K562 (cell line): ENCODE data around the gene POC5. TPM values are rescaled to one million over a fixed set of nuclear protein-coding genes. Genes with fewer than 3 reads are reported as not detected.

ENCODE experiments used
- ATAC-seq: fragments of 200-7000 bp; cut with Tn5 transposase; 3 replicates; pipeline ENCODE4 v1.9.1; 2020; ENCODE audit warnings: moderate library complexity
- BruUV-seq: library from RNA; stranded (reverse); fragments of 400-500 nt; replicated peaks from 2 replicates; lab custom pipeline; 2021; lab: Mats Ljungman, UMichigan
- CTCF ChIA-PET: fragments of 300-600 bp; formaldehyde crosslinking; extraction: SDS; loops from one replicate; lab custom pipeline; 2021; ENCODE audit warnings: low intra/inter-chr PET ratio; lab: Yijun Ruan, JAX
- POLR2A ChIA-PET: fragments of 300-600, 350-650 bp; sonication (Branson Sonifier 250); formaldehyde crosslinking; extraction: SDS; loops from one replicate; lab custom pipeline; 2021; ENCODE audit warnings: antibody characterized with exemption, inconsistent platforms; lab: Yijun Ruan, JAX
- DNase-seq, 4 experiments: peaks; one replicate each; pipeline versions ENCODE4 v3.0.0 to v3.0.0-alpha.2; 2011 to 2018; ENCODE audit warnings: low spot score in 3 of 4, mixed read lengths in 3 of 4; ENCODE audit errors: extremely low read depth in 1 of 4
- FAIRE-seq: peaks from 2 replicates; lab custom pipeline; 2011; peaks lifted over from hg19 to GRCh38; lab: Jason Lieb, UNC
- H2AFZ ChIP-seq: 2 replicates; pipeline ENCODE4 v1.6.0; 2011; ENCODE audit warnings: low read depth, low read length, control low read depth, inconsistent platforms
- H3K27ac ChIP-seq: fragments of 200-600 bp; 3 replicates; pipeline ENCODE4 v1.8.0; 2011; ENCODE audit warnings: low read depth, mild to moderate bottlenecking, control low read depth, inconsistent platforms, low read length, moderate library complexity, mixed read lengths; ENCODE audit errors: extremely low read depth
- H3K27me3 ChIP-seq, 2 experiments: fragments of 300-600 bp in 1 of 2; 2 replicates in 1 of 2; 3 replicates in 1 of 2; pipeline versions ENCODE4 v1.6.0 to v1.8.0; 2011; ENCODE audit warnings: inconsistent platforms in 2 of 2, low read length in 2 of 2, mild to moderate bottlenecking in 1 of 2, mixed read lengths in 1 of 2, moderate library complexity in 1 of 2; ENCODE audit not compliant: control insufficient read depth in 2 of 2, insufficient read depth in 2 of 2
- H3K36me3 ChIP-seq: fragments of 300-600 bp; 3 replicates; pipeline ENCODE4 v1.8.0; 2011; ENCODE audit warnings: mild to moderate bottlenecking, low read length, inconsistent platforms; ENCODE audit not compliant: control insufficient read depth, insufficient read depth
- H3K4me1 ChIP-seq, 2 experiments: fragments of 200-600 bp in 1 of 2; replicated peaks in 1 of 2; 2 replicates in 1 of 2; 3 replicates in 1 of 2; pipeline versions ENCODE4 v1.5.1 to v1.8.0; 2011; ENCODE audit warnings: inconsistent platforms in 2 of 2, low read length in 2 of 2, mild to moderate bottlenecking in 1 of 2, mixed read lengths in 1 of 2, moderate library complexity in 1 of 2; ENCODE audit not compliant: control insufficient read depth in 2 of 2, insufficient read depth in 2 of 2
- H3K4me2 ChIP-seq: 2 replicates; pipeline ENCODE4 v1.6.1; 2011; ENCODE audit warnings: low read length, control low read depth, inconsistent platforms, mixed read lengths; ENCODE audit not compliant: insufficient read depth
- H3K4me3 ChIP-seq: fragments of 200-600 bp; sonication (generic), shearing (Covaris generic); 2 replicates; pipeline ENCODE4 v1.5.1; 2016; ENCODE audit warnings: control low read depth, inconsistent platforms
- H3K79me2 ChIP-seq: fragments of 200-600 bp; 3 replicates; pipeline ENCODE4 v1.8.0; 2011; ENCODE audit warnings: low read length, inconsistent platforms; ENCODE audit not compliant: control insufficient read depth, insufficient read depth
- H3K9ac ChIP-seq, 2 experiments: 2 replicates each; pipeline versions ENCODE4 v1.6.0 to v1.6.1; 2011; ENCODE audit warnings: low read depth in 2 of 2, low read length in 2 of 2, control low read depth in 1 of 2, inconsistent platforms in 1 of 2, mild to moderate bottlenecking in 1 of 2, mixed read lengths in 1 of 2; ENCODE audit not compliant: insufficient read depth in 1 of 2
- H3K9me1 ChIP-seq: one replicate; pipeline ENCODE4 v1.6.0; 2011; ENCODE audit warnings: inconsistent platforms, mild to moderate bottlenecking, low read length, moderate library complexity; ENCODE audit not compliant: control insufficient read depth, insufficient read depth
- H3K9me3 ChIP-seq: replicated peaks from 2 replicates; pipeline ENCODE4 v1.5.1; 2011; ENCODE audit warnings: low read depth, low read length, inconsistent platforms; ENCODE audit not compliant: control insufficient read depth, insufficient read depth
- H4K20me1 ChIP-seq: replicated peaks from 2 replicates; pipeline ENCODE4 v1.6.1; 2011; ENCODE audit warnings: low read length, inconsistent platforms, mixed read lengths; ENCODE audit not compliant: control insufficient read depth, insufficient read depth
- ADNP ChIP-seq: fragments of 200-800 bp; sonication (Bioruptor generic); IDR thresholded peaks from 2 replicates; pipeline ENCODE4 v1.6.1; 2016; ENCODE audit warnings: missing genetic modification characterization, missing compliant biosample characterization
- CBFA2T2 ChIP-seq: fragments of 450-650 bp; conservative IDR thresholded peaks from 2 replicates; pipeline ENCODE4 v1.6.1; 2017; ENCODE audit warnings: mild to moderate bottlenecking
- COPS2 ChIP-seq: fragments of 450-650 bp; conservative IDR thresholded peaks from 2 replicates; pipeline ENCODE4 v1.6.1; 2016; ENCODE audit warnings: mild to moderate bottlenecking, moderate library complexity
- HLTF ChIP-seq: fragments of 450-650 bp; IDR thresholded peaks from 2 replicates; pipeline ENCODE4 v1.6.1; 2016
- IRF2 ChIP-seq: sonication (generic); formaldehyde crosslinking; IDR thresholded peaks from 2 replicates; pipeline ENCODE4 v1.8.1; 2022; ENCODE audit warnings: mild to moderate bottlenecking, missing genetic modification reagents
- NCOA4 ChIP-seq: fragments of 450-650 bp; IDR thresholded peaks from 2 replicates; pipeline ENCODE4 v1.6.1; 2018; ENCODE audit warnings: mild to moderate bottlenecking; ENCODE audit not compliant: partially characterized antibody
- NUFIP1 ChIP-seq: fragments of 450-650 bp; IDR thresholded peaks from 2 replicates; pipeline ENCODE4 v1.6.1; 2018; ENCODE audit not compliant: partially characterized antibody
- RAD51 ChIP-seq: fragments of 450-650 bp; IDR thresholded peaks from 2 replicates; pipeline ENCODE4 v1.7.1; 2016; ENCODE audit warnings: low read depth, mild to moderate bottlenecking, borderline replicate concordance
- ZNF778 ChIP-seq: fragments of 450-650 bp; formaldehyde crosslinking; IDR thresholded peaks from 2 replicates; pipeline ENCODE4 v1.4.0; 2020; ENCODE audit warnings: mild to moderate bottlenecking, moderate library complexity
- in situ Hi-C: fragments of 300-500 bp; cut with MboI; formaldehyde crosslinking; loops from 4 replicates; pipeline ENCODE4 v1.15.0; 2018; ENCODE audit warnings: inconsistent platforms, mixed read lengths
- intact Hi-C: fragments of 100-400 bp; cut with micrococcal nuclease; formaldehyde crosslinking; loops from 2 replicates; pipeline ENCODE4 v1.14.2; 2022
- polyA plus RNA-seq, 8 experiments: library from polyadenylated mRNA; depleted of rRNA in 4 of 8; stranded (reverse) in 5 of 8; unstranded in 3 of 8; fragments of >200 nt; fragmentation: Nextera tagmentation in 2 of 8; fragmentation: Illumina TruSeq in 1 of 8; extraction: Ambion mirVana in 2 of 8; extraction: Trizol in 1 of 8; gene quantifications; 2 replicates each; pipeline versions ENCODE4 v1.2.1 to v1.2.3, GENCODE V29; 2011 to 2014; ENCODE audit warnings: inconsistent platforms in 1 of 8, missing spikeins in 1 of 8
- total RNA-seq, 7 experiments: library from RNA; depleted of rRNA in 6 of 7; stranded (reverse); fragments of >200 nt in 6 of 7; fragmentation: Illumina TruSeq in 2 of 7; extraction: Trizol in 2 of 7; gene quantifications; 2 replicates each; pipeline versions ENCODE4 v1.2.1 to v1.2.3, GENCODE V29; 2011 to 2021; ENCODE audit warnings: low replicate concordance in 1 of 7

POC5 gene
- total and polyA plus RNA-seq, 9 of the 15 experiments (the other 6 are each of a cell fraction or from before 2014, with no cell fraction given): 14.5 to 38.2 (median 27.0) TPM

DNA sequence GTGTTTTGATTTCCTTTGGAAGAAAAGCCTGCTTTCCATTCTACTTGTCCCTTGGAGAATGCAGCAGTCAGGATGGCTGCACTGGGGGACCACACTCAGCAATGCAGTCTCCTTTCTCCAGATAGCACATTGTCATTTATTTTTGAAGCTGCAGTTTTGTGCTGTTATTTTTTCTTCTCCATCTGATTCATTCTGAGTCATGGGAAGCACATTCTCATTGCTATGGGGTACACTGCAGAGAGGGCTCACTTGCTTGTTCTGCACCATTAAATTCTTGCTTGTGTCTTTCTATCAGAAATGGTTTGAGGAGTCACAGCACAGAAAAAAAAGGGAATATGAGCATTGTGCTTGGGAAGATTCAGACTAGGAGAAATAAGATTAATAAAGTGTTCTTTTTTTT lies 39.7 kb upstream of the POC5 start:
- H3K4me2 ChIP-seq: no peak overlapping the region
- intact Hi-C loops (no loop called here), in situ Hi-C loops (no loop called here)
- H3K27ac ChIP-seq: no peak overlapping the region
- DNase-seq: no peak
- peaks cover 0 to 6% of the 10 kb centered on the region in 2 experiments; a peak in 1 of 5 replicates for H3K27me3 ChIP-seq
- no peaks in the 10 kb centered on the region for H3K79me2 ChIP-seq
- no peak overlapping the region for H3K4me3 ChIP-seq
- no peaks in the 10 kb centered on the region for H3K9me1 ChIP-seq
- no peak for ATAC-seq
- H3K9ac ChIP-seq: no peak overlapping the region
- BruUV-seq: no TSS peak
- no peaks in the 10 kb centered on the region for H3K9me3 ChIP-seq
- H3K36me3 ChIP-seq: no peaks in the 10 kb centered on the region
- H4K20me1 ChIP-seq: no peaks in the 10 kb centered on the region
- no peaks in the 10 kb centered on the region for H3K4me1 ChIP-seq
- TF ChIP-seq CBFA2T2: no peak
- no peak for TF ChIP-seq ADNP (tag)
- TF ChIP-seq ZNF778 (CRISPR knock-in tag): no peak
- TF ChIP-seq RAD51: no peak
- no peak for TF ChIP-seq NUFIP1
- no peak for TF ChIP-seq HLTF
- no peak for TF ChIP-seq IRF2 (CRISPR knock-in tag)
- no peak for TF ChIP-seq NCOA4
- no peak for TF ChIP-seq COPS2
- no peak for FAIRE-seq
- no peak overlapping the region for H2AFZ ChIP-seq
- ChIA-PET CTCF (no interaction called here), POLR2A (interaction anchor here (0.7 to 1.2 kb wide), 2 partner anchors 20 kb away, joined by 3 read pairs; no protein-coding TSS in a partner anchor)
